HFF-Myc (cell line): ENCODE measurements around the gene C1orf35.

Experiments
- DNase-seq: peaks from one replicate; pipeline ENCODE4 v3.0.0-alpha.2; 2011; ENCODE audit warnings: low read depth; ENCODE audit errors: extremely low read depth
- H3K4me3 ChIP-seq: replicated peaks from 2 replicates; pipeline ENCODE4 v1.5.1; 2011; ENCODE audit warnings: low read depth, mild to moderate bottlenecking, control low read depth, low read length
- CTCF ChIP-seq: IDR thresholded peaks from 2 replicates; pipeline ENCODE4 v1.5.1; 2012; ENCODE audit warnings: mild to moderate bottlenecking, low read depth, low read length, control low read depth; ENCODE audit errors: missing control alignments

The C1orf35 gene

GRCh38 chr1:228058949-228059633 lies 44.0 kb downstream of the C1orf35 start:
- TF ChIP-seq CTCF, result no peak
- no peak for DNase-seq
- no peak overlapping the region for H3K4me3 ChIP-seq

- H3K4me3 ChIP-seq, result no peak overlapping the region
- TF ChIP-seq CTCF, result no peak
- no peak for DNase-seq
Observed at GRCh38 chr1:228058172-228058948, 44.8 kb downstream of the C1orf35 start.
